Left ventricle myocardium superior (tissue), 1 donor: ENCODE data around the gene SDHB. TPM values are rescaled to one million over a fixed set of nuclear protein-coding genes. Genes with fewer than 3 reads are reported as not detected.

ENCODE experiments used
- ATAC-seq: fragments of 200-7000 bp; cut with Tn5 transposase; one replicate; pipeline ENCODE4 v1.9.1; 2020; ENCODE audit warnings: mild to moderate bottlenecking, moderate library complexity
- DNase-seq: peaks from one replicate; pipeline ENCODE4 v3.0.0-alpha.2; 2020
- intact Hi-C: fragments of 100-400 bp; cut with micrococcal nuclease; formaldehyde crosslinking; loops from one replicate; pipeline ENCODE4 v1.11.0; 2022
- total RNA-seq: library from RNA; stranded (reverse); fragmentation: NEBNext Ultra II Directional; extraction: Animal tissue kit (Norgen Biotek cat#: 25700); gene quantifications from one replicate; pipeline ENCODE4 v1.2.1, GENCODE V29; 2021
- donor health status: DM: no; HTN: yes; CAD: no; lungs with severe emphysema.

The SDHB gene
- total RNA-seq, 1 donor from 2014 or later, result 438 TPM

GRCh38 chr1:16998589-16998988, 55.2 kb downstream of the SDHB start:
- intact Hi-C loops, result no loop called here
- DNase-seq, result no peak
- no peak for ATAC-seq

GRCh38 chr1:16996845-16997244, 57.0 kb downstream of the SDHB start:
- ATAC-seq, result no peak
- DNase-seq, result no peak
- intact Hi-C loops, result no loop called here

- DNase-seq, result no peak
- no peak for ATAC-seq
- intact Hi-C loops, result no loop called here
Observed at GRCh38 chr1:16993521-16994038, 60.3 kb downstream of the SDHB start.

GRCh38 chr1:16992675-16993074, 61.2 kb downstream of the SDHB start:
- intact Hi-C loops, result no loop called here
- ATAC-seq, result no peak
- no peak for DNase-seq

- intact Hi-C loops, result no loop called here
- ATAC-seq (no peak), DNase-seq (no peak)
Observed at GRCh38 chr1:16992102-16992501, 61.7 kb downstream of the SDHB start.

GRCh38 chr1:16991571-16991970, 62.3 kb downstream of the SDHB start:
- intact Hi-C loops, result no loop called here
- DNase-seq, result no peak
- ATAC-seq, result no peak

- ATAC-seq, result no peak
- intact Hi-C loops, result no loop called here
- no peak for DNase-seq
Observed at GRCh38 chr1:16989676-16990391, 64.0 kb downstream of the SDHB start.

GRCh38 chr1:16988210-16988609, 65.6 kb downstream of the SDHB start:
- no peak for ATAC-seq
- no peak for DNase-seq
- intact Hi-C loops, result no loop called here

- intact Hi-C loops, result no loop called here
- ATAC-seq (no peak), DNase-seq (no peak)
Observed at GRCh38 chr1:16986962-16987361, 66.9 kb downstream of the SDHB start.

GRCh38 chr1:16986560-16986959, 67.3 kb downstream of the SDHB start:
- ATAC-seq (no peak), DNase-seq (no peak)
- intact Hi-C loops, result no loop called here

GRCh38 chr1:16986113-16986512, 67.7 kb downstream of the SDHB start:
- ATAC-seq (no peak), DNase-seq (no peak)
- intact Hi-C loops, result no loop called here

- DNase-seq (peak; percentile 82), ATAC-seq (peak; percentile 72)
- intact Hi-C loops, result no loop called here
Observed at GRCh38 chr1:16984717-16985116, 69.1 kb downstream of the SDHB start.

- DNase-seq (no peak), ATAC-seq (no peak)
- intact Hi-C loops, result no loop called here
Observed at GRCh38 chr1:16983649-16984048, 70.2 kb downstream of the SDHB start.

- DNase-seq (no peak), ATAC-seq (no peak)
- intact Hi-C loops, result no loop called here
Observed at GRCh38 chr1:16982902-16983301, 70.9 kb downstream of the SDHB start.

GRCh38 chr1:16981269-16981849, 72.5 kb downstream of the SDHB start:
- DNase-seq, result no peak
- intact Hi-C loops, result no loop called here
- ATAC-seq, result no peak

GRCh38 chr1:16980473-16981268, 73.2 kb downstream of the SDHB start, which contains the start of gene MFAP2:
Gene MFAP2 (minus strand): TSS chr1:16980620. CDS start chr1:16978273, 2,347 bp downstream.
- ATAC-seq (peak; percentile 34), DNase-seq (peak; percentile 55)
- intact Hi-C loops, result no loop called here

- peak; percentile 65 for DNase-seq
- intact Hi-C loops, result no loop called here
- peak; percentile 19 for ATAC-seq
Observed at GRCh38 chr1:16979475-16980327, 74.1 kb downstream of the SDHB start.

- DNase-seq (peak; percentile 67), ATAC-seq (peak; percentile 79)
- intact Hi-C loops, result no loop called here
Observed at GRCh38 chr1:16978567-16979474, 75.0 kb downstream of the SDHB start.
